HepG2 (cell line): ENCODE measurements around the gene TMEM158. TPM values are rescaled to one million over a fixed set of nuclear protein-coding genes. Genes with fewer than 3 reads are reported as not detected.

Experiments used
- ATAC-seq: fragments of 200-7000 bp; cut with Tn5 transposase; 3 replicates; pipeline ENCODE4 v1.9.1; 2020; ENCODE audit warnings: mild to moderate bottlenecking, moderate library complexity
- BruUV-seq: library from RNA; stranded (reverse); fragments of 400-500 nt; replicated peaks from 2 replicates; lab custom pipeline; 2021; lab: Mats Ljungman, UMichigan
- CTCF ChIA-PET: fragments of 300-600 bp; formaldehyde crosslinking; extraction: SDS; loops from one replicate; lab custom pipeline; 2021; ENCODE audit warnings: low total read pairs, inconsistent platforms, low intra/inter-chr PET ratio; lab: Yijun Ruan, JAX
- POLR2A ChIA-PET: fragments of 350-600 bp; sonication (Branson Sonifier 250); formaldehyde crosslinking; loops from one replicate; lab custom pipeline; 2020; ENCODE audit warnings: antibody characterized with exemption, inconsistent platforms; lab: Yijun Ruan, JAX
- DNase-seq: peaks from one replicate; pipeline ENCODE4 v3.0.0-alpha.2; 2015; ENCODE audit warnings: low spot score
- FAIRE-seq: peaks from 3 replicates; lab custom pipeline; 2011; peaks lifted over from hg19 to GRCh38; lab: Jason Lieb, UNC
- H2AFZ ChIP-seq: one replicate; pipeline ENCODE4 v1.6.1; 2011; ENCODE audit warnings: low read length, inconsistent platforms
- H3K27ac ChIP-seq: fragments of 300-600 bp; 3 replicates; pipeline ENCODE4 v1.8.0; 2011; ENCODE audit warnings: mixed run types, mild to moderate bottlenecking, mixed read lengths, low read length, inconsistent platforms; ENCODE audit not compliant: insufficient read depth; ENCODE audit errors: extremely low read length
- H3K27me3 ChIP-seq, 2 experiments: fragments of 200-600 bp in 1 of 2; 2 replicates in 1 of 2; 3 replicates in 1 of 2; pipeline versions ENCODE4 v1.6.0 to v1.8.0; 2011; ENCODE audit warnings: low read length in 2 of 2, mild to moderate bottlenecking in 2 of 2, moderate library complexity in 2 of 2, inconsistent platforms in 1 of 2; ENCODE audit not compliant: insufficient read depth in 2 of 2, control insufficient read depth in 1 of 2
- H3K36me3 ChIP-seq, 2 experiments: fragments of 200-600 bp in 1 of 2; replicated peaks in 1 of 2; 2 replicates in 1 of 2; 3 replicates in 1 of 2; pipeline versions ENCODE4 v1.5.1 to v1.8.0; 2011; ENCODE audit warnings: low read length in 2 of 2, inconsistent platforms in 1 of 2; ENCODE audit not compliant: insufficient read depth in 2 of 2, control insufficient read depth in 1 of 2
- H3K4me1 ChIP-seq: 2 replicates; pipeline ENCODE4 v1.5.1; 2012; ENCODE audit warnings: low read length, inconsistent platforms; ENCODE audit not compliant: insufficient read depth
- H3K4me2 ChIP-seq: 2 replicates; pipeline ENCODE4 v1.6.0; 2011; ENCODE audit warnings: low read depth, low read length, inconsistent platforms
- H3K4me3 ChIP-seq, 3 experiments: fragments of 200-600 bp in 1 of 3; sonication (generic), shearing (Covaris generic) in 1 of 3; replicated peaks in 1 of 3; 2 replicates each; pipeline ENCODE4 v1.5.1; 2011 to 2016; ENCODE audit warnings: low read length in 3 of 3, inconsistent platforms in 2 of 3, low read depth in 2 of 3, mild to moderate bottlenecking in 2 of 3, control low read depth in 1 of 3, mixed read lengths in 1 of 3; ENCODE audit not compliant: insufficient read depth in 1 of 3
- H3K79me2 ChIP-seq: one replicate; pipeline ENCODE4 v1.6.1; 2011; ENCODE audit warnings: low read length, inconsistent platforms; ENCODE audit not compliant: insufficient read depth
- H3K9ac ChIP-seq: 2 replicates; pipeline ENCODE4 v1.6.0; 2011; ENCODE audit warnings: mild to moderate bottlenecking, low read depth, low read length, inconsistent platforms; ENCODE audit not compliant: insufficient read depth
- H3K9me3 ChIP-seq: 2 replicates; pipeline ENCODE4 v1.5.1; 2012; ENCODE audit warnings: mild to moderate bottlenecking, low read length
- H4K20me1 ChIP-seq: 2 replicates; pipeline ENCODE4 v1.6.0; 2011; ENCODE audit warnings: inconsistent platforms, mild to moderate bottlenecking, low read length, moderate library complexity; ENCODE audit not compliant: insufficient read depth
- EEA1 ChIP-seq: sonication (generic); formaldehyde crosslinking; IDR thresholded peaks from 2 replicates; pipeline ENCODE4 v1.5.1; 2020; ENCODE audit warnings: mild to moderate bottlenecking, missing genetic modification reagents, borderline replicate concordance
- ETS1 ChIP-seq: sonication (generic); formaldehyde crosslinking; IDR thresholded peaks from 2 replicates; pipeline ENCODE4 v1.4.0; 2020; ENCODE audit warnings: missing genetic modification reagents
- FOXP4 ChIP-seq: sonication (generic); formaldehyde crosslinking; IDR thresholded peaks from 2 replicates; pipeline ENCODE4 v1.4.0; 2020; ENCODE audit warnings: missing genetic modification reagents
- GATAD1 ChIP-seq: IDR thresholded peaks from 2 replicates; pipeline ENCODE4 v1.6.1; 2016; ENCODE audit warnings: missing genetic modification reagents, missing compliant biosample characterization
- HDAC6 ChIP-seq: fragments of 200-600 bp; sonication (generic); IDR thresholded peaks from 2 replicates; pipeline ENCODE4 v1.7.0; 2017; ENCODE audit warnings: mild to moderate bottlenecking, antibody characterized with exemption, low read length, low read depth
- MAFK ChIP-seq, 2 experiments: IDR thresholded peaks in 1 of 2; conservative IDR thresholded peaks in 1 of 2; 2 replicates each; pipeline ENCODE4 v1.6.1; 2011; ENCODE audit warnings: improper control_type of control experiment in 2 of 2, low read length in 2 of 2
- MLX ChIP-seq: IDR thresholded peaks from 2 replicates; pipeline ENCODE4 v1.6.1; 2016
- SALL1 ChIP-seq: sonication (generic); formaldehyde crosslinking; IDR thresholded peaks from 2 replicates; pipeline ENCODE4 v1.8.0; 2022; ENCODE audit warnings: mild to moderate bottlenecking, missing genetic modification reagents
- SMAD9 ChIP-seq: sonication (generic); formaldehyde crosslinking; IDR thresholded peaks from 2 replicates; pipeline ENCODE4 v1.5.1; 2020; ENCODE audit warnings: mild to moderate bottlenecking, missing genetic modification reagents
- SYNCRIP ChIP-seq: fragments of 200-400 bp; formaldehyde crosslinking; IDR thresholded peaks from 2 replicates; pipeline ENCODE4 v1.6.1; 2018; ENCODE audit warnings: mild to moderate bottlenecking, low read depth, low read length; ENCODE audit not compliant: insufficient read depth
- TP53 ChIP-seq: sonication (generic); formaldehyde crosslinking; conservative IDR thresholded peaks from 2 replicates; pipeline ENCODE4 v1.4.0; 2020; ENCODE audit warnings: missing genetic modification reagents
- ZFP36L1 ChIP-seq: sonication (generic); formaldehyde crosslinking; IDR thresholded peaks from 2 replicates; pipeline ENCODE4 v1.8.0; 2022; ENCODE audit warnings: mild to moderate bottlenecking, missing genetic modification reagents, moderate library complexity
- ZFP37 ChIP-seq: sonication (generic); formaldehyde crosslinking; IDR thresholded peaks from 2 replicates; pipeline ENCODE4 v1.4.0; 2020; ENCODE audit warnings: missing genetic modification reagents, borderline replicate concordance
- ZKSCAN5 ChIP-seq: sonication (generic); formaldehyde crosslinking; IDR thresholded peaks from 2 replicates; pipeline ENCODE4 v1.5.1; 2020; ENCODE audit warnings: mild to moderate bottlenecking, missing genetic modification reagents
- ZNF160 ChIP-seq: sonication (generic); formaldehyde crosslinking; IDR thresholded peaks from 2 replicates; pipeline ENCODE4 v1.8.0; 2022; ENCODE audit warnings: mild to moderate bottlenecking, inconsistent platforms, missing genetic modification reagents
- ZNF180 ChIP-seq: sonication (generic); formaldehyde crosslinking; IDR thresholded peaks from 2 replicates; pipeline ENCODE4 v1.4.0; 2020; ENCODE audit warnings: low read depth, missing genetic modification reagents, borderline replicate concordance
- ZNF335 ChIP-seq: sonication (generic); formaldehyde crosslinking; IDR thresholded peaks from 2 replicates; pipeline ENCODE4 v1.4.0; 2020; ENCODE audit warnings: missing genetic modification reagents
- ZNF562 ChIP-seq: sonication (generic); formaldehyde crosslinking; IDR thresholded peaks from 2 replicates; pipeline ENCODE4 v1.8.0; 2022; ENCODE audit warnings: missing genetic modification reagents, borderline replicate concordance
- ZNF75D ChIP-seq: sonication (generic); formaldehyde crosslinking; IDR thresholded peaks from 2 replicates; pipeline ENCODE4 v1.8.1; 2023; ENCODE audit warnings: missing genetic modification reagents, mild to moderate bottlenecking, borderline replicate concordance
- WGBS: methylation state at CpG from one replicate; pipeline ENCODE4 v1.1.6; 2017; ENCODE audit warnings: low lambda C conversion rate; 5-methylcytosine and 5-hydroxymethylcytosine counted together
- in situ Hi-C: cut with HindIII; loops from 2 replicates; pipeline ENCODE4 v1.10.0; 2017; ENCODE audit warnings: low pct_unique_long_range_greater_than_20kb; ENCODE audit not compliant: extremely low pct_ligation_motif_present
- intact Hi-C: fragments of 100-400 bp; cut with micrococcal nuclease; formaldehyde crosslinking; loops from one replicate; pipeline ENCODE4 v1.10.0; 2022; ENCODE audit not compliant: unreplicated experiment
- polyA plus RNA-seq, 8 experiments: library from polyadenylated mRNA; depleted of rRNA in 3 of 8; stranded (reverse) in 7 of 8; unstranded in 1 of 8; fragments of >200 nt; fragmentation: Illumina TruSeq in 4 of 8; extraction: Trizol in 4 of 8; gene quantifications; 2 replicates each; pipeline versions ENCODE4 v1.2.1 to v1.2.3, GENCODE V29; 2011 to 2016; ENCODE audit warnings: low read depth in 4 of 8, missing spikeins in 1 of 8, mixed read lengths in 1 of 8; ENCODE audit not compliant: insufficient read depth in 1 of 8
- total RNA-seq, 5 experiments: library from RNA; depleted of rRNA; stranded (reverse); fragments of >200 nt; fragmentation: Illumina TruSeq; extraction: Trizol; gene quantifications; 2 replicates each; pipeline ENCODE4 v1.2.3, GENCODE V29; 2016; ENCODE audit warnings: low read depth in 1 of 5

Gene TMEM158
- total and polyA plus RNA-seq, 2 of the 13 experiments (the other 11 are each of a cell fraction or from before 2014, with no cell fraction given), result 0.13 TPM; not detected in 1

GRCh38 chr3:45185052-45185451 lies 41.0 kb downstream of the TMEM158 start (continued):
- no peak for TF ChIP-seq ETS1 (CRISPR knock-in tag)
- TF ChIP-seq ZNF160 (CRISPR knock-in tag), result no peak
- no peak for TF ChIP-seq ZNF180 (CRISPR knock-in tag)
- peak; percentile 56 to 64; a peak in 3 of 4 replicates for TF ChIP-seq MAFK (conservative IDR thresholded peaks at IDR 0.05 in 1 of 2, IDR thresholded peaks at IDR 0.05 in 1 of 2; ENCODE audit: low read length in 2 of 2)
- TF ChIP-seq EEA1 (CRISPR knock-in tag), result no peak
- TF ChIP-seq SALL1, result no peak
- no peak for TF ChIP-seq ZNF75D (CRISPR knock-in tag)

- no peak for TF ChIP-seq SMAD9 (CRISPR knock-in tag)
- TF ChIP-seq ZNF562 (CRISPR knock-in tag), result no peak
- no peak for TF ChIP-seq SYNCRIP
- TF ChIP-seq TP53, result no peak
- TF ChIP-seq ZKSCAN5 (CRISPR knock-in tag), result no peak
- no peak for TF ChIP-seq HDAC6
- TF ChIP-seq ZFP37 (CRISPR knock-in tag), result no peak
- TF ChIP-seq FOXP4 (CRISPR knock-in tag), result no peak
- no peak for TF ChIP-seq ZNF335 (CRISPR knock-in tag)
- TF ChIP-seq MLX (CRISPR knock-in tag), result no peak
- no peak for TF ChIP-seq GATAD1 (CRISPR knock-in tag)
- no peak for TF ChIP-seq ZFP36L1 (CRISPR knock-in tag)
- TF ChIP-seq, all 625 proteins: peak for 0
- ATAC-seq (no peak), FAIRE-seq (no peak), DNase-seq (no peak)
- no peaks in the 10 kb centered on the region for H4K20me1 ChIP-seq
- no TSS peak for BruUV-seq
- H3K4me1 ChIP-seq, result peaks cover 16% of the 10 kb centered on the region
- H3K27ac ChIP-seq, result no peak overlapping the region
- CTCF ChIA-PET, result no interaction called here
- intact Hi-C loops (no loop called here), in situ Hi-C loops (no loop called here)
- WGBS, result 40% methylated on average over 2 of the region's 7 CpGs
- no peak overlapping the region for H2AFZ ChIP-seq
- POLR2A ChIA-PET, result no interaction called here
- no peaks in the 10 kb centered on the region for H3K36me3 ChIP-seq
- no peak overlapping the region for H3K9ac ChIP-seq
- peaks cover 1 to 11% of the 10 kb centered on the region in 2 experiments; a peak in 2 of 5 replicates for H3K27me3 ChIP-seq
- H3K9me3 ChIP-seq, result no peaks in the 10 kb centered on the region
- no peak overlapping the region for H3K4me3 ChIP-seq
- no peaks in the 10 kb centered on the region for H3K79me2 ChIP-seq
- no peak overlapping the region for H3K4me2 ChIP-seq
Measured at GRCh38 chr3:45183872-45184262, 42.2 kb downstream of the TMEM158 start.
